ENCODE data around the gene PPIE. TPM values are rescaled to one million over a fixed set of nuclear protein-coding genes. Genes with fewer than 3 reads are reported as not detected.

The PPIE gene
- total and polyA plus RNA-seq, 2 of the 8 experiments (the other 6 are each of a cell fraction or from before 2014, with no cell fraction given): 38.9 to 56.1 TPM

GRCh38 chr1:39713557-39713956, 25.1 kb upstream of the PPIE start (continued):
- TF ChIP-seq GTF2F1 (IDR thresholded peaks at IDR 0.05; ENCODE audit: borderline replicate concordance, low read depth, low read length): no peak
- no peak for TF ChIP-seq RFX5 (IDR thresholded peaks at IDR 0.05; ENCODE audit: borderline replicate concordance, low read depth, low read length)
- no peak for TF ChIP-seq TAF1 (IDR thresholded peaks at IDR 0.05; ENCODE audit: low read depth, low read length)
- no peak for TF ChIP-seq PHF8 (conservative IDR thresholded peaks at IDR 0.05; ENCODE audit: low read depth, low read length)
- no peak for TF ChIP-seq BRCA1 (IDR thresholded peaks at IDR 0.05; ENCODE audit: low read depth, low read length)
- no peak for TF ChIP-seq RAD21 (IDR thresholded peaks at IDR 0.05 in 1 of 2, conservative IDR thresholded peaks at IDR 0.05 in 1 of 2; ENCODE audit: low read depth in 2 of 2, low read length in 2 of 2)
- TF ChIP-seq SAP30 (IDR thresholded peaks at IDR 0.05; ENCODE audit: insufficient read depth, insufficient replicate concordance, low read length): no peak
